Measurements from ENCODE around the gene DRC3. TPM values are rescaled to one million over a fixed set of nuclear protein-coding genes. Genes with fewer than 3 reads are reported as not detected.

The DRC3 gene
- total RNA-seq, 1 experiment from 2014 or later: 2.4 TPM

GRCh38 chr17:18028114-18028951, 55.7 kb downstream of the DRC3 start:
- DNase-seq (ENCODE audit: low read depth, low spot score) (no peak), ATAC-seq (no peak)
- intact Hi-C loops (cut with micrococcal nuclease): no loop called here
- Histone ChIP-seq H3K9ac (ENCODE audit: low read length) (no peak overlapping the region), H3K79me2 (ENCODE audit: insufficient read depth, low read length) (peaks cover 8% of the 10 kb centered on the region; the same call in 1 of the 2 replicates), H3K4me3 (replicated peaks in 1 of 2; ENCODE audit: low read depth in 1 of 2, low read length in 2 of 2) (no peak overlapping the region), H4K20me1 (ENCODE audit: insufficient read depth) (no peaks in the 10 kb centered on the region), H3K4me2 (ENCODE audit: low read length) (no peak overlapping the region), H2AFZ (ENCODE audit: low read depth, low read length, poor library complexity, severe bottlenecking) (no peak overlapping the region), H3K27ac (ENCODE audit: low read depth, low read length) (no peak overlapping the region), H3K27me3 (ENCODE audit: insufficient read depth, low read length) (no peaks in the 10 kb centered on the region), H3K9me2 (ENCODE audit: insufficient read depth) (no peaks in the 10 kb centered on the region), H3K36me3 (ENCODE audit: control insufficient read depth in 1 of 2, insufficient read depth in 2 of 2, low read length in 2 of 2) (0 out of 4 replicates have a peak, but pooled peaks cover 0 to 4% of the 10 kb centered on the region in 2 experiments), H3K9me3 (ENCODE audit: control insufficient read depth in 1 of 2, insufficient read depth in 1 of 2, low read depth in 1 of 2, low read length in 2 of 2) (no peaks in the 10 kb centered on the region), H3K4me1 (ENCODE audit: control insufficient read depth in 1 of 2, insufficient read depth in 2 of 2, low read length in 2 of 2) (peaks cover 0 to 26% of the 10 kb centered on the region in 2 experiments; a peak in 1 of 4 replicates)
- ChIA-PET RAD21 (ENCODE audit: low non-redundant PET in 1 of 2, low total read pairs in 2 of 2, uncharacterized antibody in 2 of 2, unreplicated experiment in 2 of 2) (no interaction called here), CTCF (no interaction called here), POLR2A (no interaction called here)
- no TSS peak for BruUV-seq (replicated peaks)
- TF ChIP-seq CTCF (IDR thresholded peaks at IDR 0.05 in 2 of 3, conservative IDR thresholded peaks at IDR 0.05 in 1 of 3; ENCODE audit: borderline replicate concordance in 1 of 3, insufficient read depth in 1 of 3, low read depth in 2 of 3, low read length in 2 of 3) (no peak), MAX (IDR thresholded peaks at IDR 0.05) (no peak), EZH2phosphoT487 (IDR thresholded peaks at IDR 0.05; ENCODE audit: borderline replicate concordance) (no peak), ZBTB33 (IDR thresholded peaks at IDR 0.05; ENCODE audit: extremely low read depth, insufficient replicate concordance, low read length) (no peak), SRF (IDR thresholded peaks at IDR 0.05; ENCODE audit: low read depth) (no peak), POLR2AphosphoS5 (IDR thresholded peaks at IDR 0.05; ENCODE audit: low read depth, low read length) (no peak), ZNF274 (IDR thresholded peaks at IDR 0.05; ENCODE audit: low read depth, low read length) (no peak), EGR1 (IDR thresholded peaks at IDR 0.05; ENCODE audit: low read depth) (no peak), SIN3A (IDR thresholded peaks at IDR 0.05; ENCODE audit: low read depth) (no peak), EZH2 (IDR thresholded peaks at IDR 0.05) (no peak), POLR2A (IDR thresholded peaks at IDR 0.05; ENCODE audit: borderline replicate concordance, extremely low read depth, insufficient read depth, insufficient read length) (no peak), ZFX (IDR thresholded peaks at IDR 0.05) (no peak), TCF7L2 (IDR thresholded peaks at IDR 0.05; ENCODE audit: borderline replicate concordance, extremely low read depth, insufficient read depth, insufficient read length) (no peak), YY1 (IDR thresholded peaks at IDR 0.05; ENCODE audit: extremely low read depth, insufficient replicate concordance, low read depth, low read length) (no peak), CEBPB (IDR thresholded peaks at IDR 0.05; ENCODE audit: low read depth) (no peak)

All from HCT116 (cell line).